Adrenal gland (tissue), 12 donors: ENCODE data around the gene MYG1. TPM values are rescaled to one million over a fixed set of nuclear protein-coding genes. Genes with fewer than 3 reads are reported as not detected.

Experiments used
- DNase-seq, 7 donors: peaks; one replicate each; pipeline ENCODE4 v3.0.0-alpha.2; 2019 to 2020
- H3K27ac ChIP-seq, 5 donors: fragments of 200-600 bp; sonication (generic) in 4 of 5; 1 replicate in 3 of 5; 2 replicates in 2 of 5; pipeline versions ENCODE4 v1.5.1 to v1.8.0; 2016 to 2020; ENCODE audit warnings: mild to moderate bottlenecking in 1 of 5
- H3K27me3 ChIP-seq: fragments of 200-600 bp; 2 replicates; pipeline ENCODE4 v1.8.0; 2021
- H3K36me3 ChIP-seq, 2 donors: fragments of 200-600 bp; replicated peaks in 1 of 2; 1 replicate in 1 of 2; 2 replicates in 1 of 2; pipeline versions ENCODE4 v1.5.1 to v1.8.0; 2018 to 2022
- H3K4me1 ChIP-seq, 2 donors: fragments of 200-600 bp; replicated peaks in 1 of 2; 1 replicate in 1 of 2; 2 replicates in 1 of 2; pipeline versions ENCODE4 v1.5.1 to v1.8.0; 2018 to 2021
- H3K4me3 ChIP-seq, 4 donors: fragments of 200-600 bp; sonication (generic) in 3 of 4; one replicate each; pipeline ENCODE4 v1.5.1; 2016 to 2018
- H3K9me3 ChIP-seq, 3 donors: fragments of 200-600 bp; sonication (generic) in 1 of 3; replicated peaks in 1 of 3; 1 replicate in 2 of 3; 2 replicates in 1 of 3; pipeline versions ENCODE4 v1.5.1 to v1.8.0; 2016 to 2021
- CTCF ChIP-seq, 6 experiments: fragments of 450-650 bp in 4 of 6; fragments of 200-600 bp in 2 of 6; sonication (generic) in 1 of 6; IDR thresholded peaks; 1 replicate in 5 of 6; 2 replicates in 1 of 6; pipeline versions ENCODE4 v1.5.1 to v1.8.0; 2016 to 2021; ENCODE audit warnings: antibody characterized with exemption in 6 of 6, mild to moderate bottlenecking in 2 of 6, moderate library complexity in 1 of 6
- POLR2A ChIP-seq, 2 donors: fragments of 450-650 bp; IDR thresholded peaks; one replicate each; pipeline ENCODE4 v1.6.1; 2017; ENCODE audit warnings: antibody characterized with exemption in 2 of 2, mild to moderate bottlenecking in 2 of 2, moderate library complexity in 1 of 2
- WGBS, 4 donors: extraction: QIAGEN DNeasy Blood & Tissue Kit in 2 of 4; methylation state at CpG; one replicate each; pipeline versions ENCODE4 v1.1.5 to v1.1.7; 2013 to 2017; 5-methylcytosine and 5-hydroxymethylcytosine counted together
- intact Hi-C, 2 donors: fragments of 100-400 bp; cut with DNase I; formaldehyde crosslinking; loops; one replicate each; pipeline versions ENCODE4 v1.14.1 to v1.15.0; 2022 to 2023
- polyA plus RNA-seq, 3 donors: library from polyadenylated mRNA; stranded (reverse); fragments of 200-250 nt in 2 of 3; fragments of 350-450 nt in 1 of 3; fragmentation: Illumina TruSeq in 1 of 3; extraction: RNeasy Lipid Tissue Mini Kit (QIAGEN cat#74804) in 1 of 3; gene quantifications; one replicate each; pipeline ENCODE4 v1.2.3, GENCODE V29; 2013 to 2014
- total RNA-seq, 9 donors: library from RNA; depleted of rRNA in 4 of 9; stranded (reverse); fragments of >200 nt in 4 of 9; fragments of 120-200 nt in 1 of 9; fragmentation: NEBNext Ultra II Directional in 1 of 9; extraction: Animal tissue kit (Norgen Biotek cat#: 25700) in 1 of 9; gene quantifications; one replicate each; pipeline versions ENCODE4 v1.1.0 to v1.2.4, GENCODE V29; 2013 to 2023
- donor health status: healthy with polysubstance abuse.
- donor health status: Bipolar disorder and iron deficiency.
- donor health status: DM: yes; HTN: yes; CAD: no.
- donor health status: DM: no; HTN: no; CAD: no.
- donor health status: DM: no; HTN: no; CAD: no.
- donor health status: DM: yes; HTN: yes; CAD: no.

The MYG1 gene
- total and polyA plus RNA-seq, 12 donors, result 45.9 to 240 (median 70.6) TPM

GRCh38 chr12:53332744-53333143 is 33.2 kb downstream of the MYG1 start:
- H3K27ac ChIP-seq, result no peak overlapping the region
- no peak for DNase-seq
- H3K4me1 ChIP-seq, result no peaks in the 10 kb centered on the region
- no peaks in the 10 kb centered on the region for H3K9me3 ChIP-seq
- no peak overlapping the region for H3K4me3 ChIP-seq
- 44 to 69% (median 68%) methylated on average over 12 to 15 of the region's 15 CpGs for WGBS, 4 donors
- H3K36me3 ChIP-seq, result no peaks in the 10 kb centered on the region
- no peaks in the 10 kb centered on the region for H3K27me3 ChIP-seq
- TF ChIP-seq POLR2A (IDR thresholded peaks at IDR 0.05) (no peak), CTCF (IDR thresholded peaks at IDR 0.05) (no peak)
- intact Hi-C loops, result no loop called here

- no peaks in the 10 kb centered on the region for H3K4me1 ChIP-seq
Measured at GRCh38 chr12:53333289-53333688, 33.8 kb downstream of the MYG1 start.

GRCh38 chr12:53333845-53334244 is 34.4 kb downstream of the MYG1 start:
- no peaks in the 10 kb centered on the region for H3K36me3 ChIP-seq
- no peak for TF ChIP-seq CTCF (IDR thresholded peaks at IDR 0.05)
- no peak for TF ChIP-seq POLR2A (IDR thresholded peaks at IDR 0.05)
- 49 to 72% (median 66%) methylated on average over 7 of the region's 7 CpGs for WGBS, 4 donors
- H3K4me1 ChIP-seq, result no peaks in the 10 kb centered on the region
- peaks cover 7% of the 10 kb centered on the region for H3K27me3 ChIP-seq
- no peaks in the 10 kb centered on the region for H3K9me3 ChIP-seq
- H3K27ac ChIP-seq, result no peak overlapping the region
- DNase-seq, result no peak
- H3K4me3 ChIP-seq, result no peak overlapping the region
- intact Hi-C loops, result no loop called here

More at GRCh38 chr12:53333289-53333688, 33.8 kb downstream of the MYG1 start:
- TF ChIP-seq CTCF (IDR thresholded peaks at IDR 0.05) (no peak), POLR2A (IDR thresholded peaks at IDR 0.05) (no peak)
- H3K27me3 ChIP-seq, result peaks cover 2% of the 10 kb centered on the region
- H3K9me3 ChIP-seq, result no peaks in the 10 kb centered on the region
- 73 to 92% (median 81%) methylated on average over 4 of the region's 4 CpGs for whole genome bisulfite sequencing, 4 donors
- DNase-seq, result no peak
- no peak overlapping the region for H3K27ac ChIP-seq
- no peaks in the 10 kb centered on the region for H3K36me3 ChIP-seq
- intact Hi-C loops, result no loop called here
- H3K4me3 ChIP-seq, result no peak overlapping the region

- Histone ChIP-seq H3K9me3 (no peaks in the 10 kb centered on the region), H3K4me3 (no peak overlapping the region), H3K4me1 (no peaks in the 10 kb centered on the region), H3K36me3 (no peaks in the 10 kb centered on the region), H3K27ac (no peak overlapping the region), H3K27me3 (peaks cover 10% of the 10 kb centered on the region)
- intact Hi-C loops, result loop anchor here in 1 of 2 donors (5.0 kb wide), 1 partner anchor 87 kb away; the partner anchor contains the start of gene AMHR2
- no peak for DNase-seq
- 79 to 94% (median 86%) methylated on average over 6 to 8 of the region's 8 CpGs for WGBS, 4 donors
- TF ChIP-seq CTCF (IDR thresholded peaks at IDR 0.05) (no peak), POLR2A (IDR thresholded peaks at IDR 0.05) (no peak)
Measured at GRCh38 chr12:53334822-53335221, 35.3 kb downstream of the MYG1 start.
